ENCODE data around the gene AGPAT2.

DNA sequence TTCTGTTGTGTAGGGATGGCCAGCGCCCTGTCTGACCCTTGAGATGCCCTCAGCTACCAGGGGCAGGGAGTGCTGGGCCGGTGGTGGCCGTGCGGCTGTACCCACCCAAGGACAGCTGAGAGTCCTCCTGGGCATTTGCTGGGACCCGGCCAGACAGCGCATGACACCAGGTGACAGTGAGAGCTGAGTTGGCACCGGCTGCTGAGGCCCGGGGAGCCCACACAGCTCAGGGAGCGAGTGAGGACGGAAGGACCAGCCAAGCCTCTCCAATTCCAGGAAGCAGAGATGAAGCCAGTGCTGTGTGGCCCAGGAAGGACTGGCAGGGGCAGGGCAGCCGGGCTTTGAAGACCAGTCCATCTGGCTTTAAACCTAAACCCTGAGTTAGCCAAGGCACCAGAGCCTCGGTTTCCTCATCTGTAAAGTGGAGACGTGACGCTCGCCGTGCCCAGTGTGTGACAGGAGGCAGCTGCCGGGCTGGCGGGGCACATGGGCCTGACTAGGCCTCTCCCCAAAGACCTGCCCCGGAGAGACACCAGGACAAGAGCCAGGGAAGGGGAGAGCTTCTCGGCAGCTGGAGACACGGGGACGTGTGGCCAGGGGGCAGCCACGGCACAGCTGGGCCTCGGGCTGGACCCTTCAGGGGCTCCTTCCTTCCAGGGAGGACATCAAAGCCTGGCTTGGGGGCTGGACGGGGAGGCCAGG lies 3.0 kb upstream of the AGPAT2 start:
- TF ChIP-seq GATA3 (IDR thresholded peaks at IDR 0.05; ENCODE audit: low read depth, low read length) (no peak), GATA2 (IDR thresholded peaks at IDR 0.05; ENCODE audit: low read depth, low read length) (no peak)

All from SH-SY5Y (cell line).